Endothelial cell of umbilical vein (primary cell): ENCODE data around the gene CETN1. TPM values are rescaled to one million over a fixed set of nuclear protein-coding genes. Genes with fewer than 3 reads are reported as not detected.

Experiments used
- BruUV-seq: library from RNA; stranded (reverse); fragments of 400-500 nt; replicated peaks from 2 replicates; lab custom pipeline; 2021; lab: Mats Ljungman, UMichigan
- CTCF ChIA-PET: fragments of 300-600, 350-600 bp; sonication (Branson Sonifier 250); formaldehyde crosslinking; loops from one replicate; lab custom pipeline; 2021; ENCODE audit warnings: antibody characterized with exemption, inconsistent platforms; lab: Charles Lee
- POLR2A ChIA-PET: fragments of 300-600, 350-600 bp; sonication (Branson Sonifier 250); formaldehyde crosslinking; loops from one replicate; lab custom pipeline; 2021; ENCODE audit warnings: antibody characterized with exemption, inconsistent platforms; lab: Charles Lee
- DNase-seq: peaks from one replicate; pipeline ENCODE4 v3.0.0-alpha.2; 2011; ENCODE audit warnings: low read depth, low spot score
- FAIRE-seq: peaks from 2 replicates; lab custom pipeline; 2011; peaks lifted over from hg19 to GRCh38; lab: Jason Lieb, UNC
- H2AFZ ChIP-seq: 2 replicates; pipeline ENCODE4 v1.6.0; 2012; ENCODE audit warnings: low read depth, low read length, control low read depth, inconsistent platforms
- H3K27ac ChIP-seq: 2 replicates; pipeline ENCODE4 v1.5.1; 2011; ENCODE audit warnings: low read depth, mild to moderate bottlenecking, control low read depth, low read length, moderate library complexity; ENCODE audit not compliant: insufficient read depth
- H3K27me3 ChIP-seq, 2 experiments: 2 replicates each; pipeline versions ENCODE4 v1.6.0 to v1.6.1; 2011; ENCODE audit warnings: low read length in 2 of 2, mixed read lengths in 1 of 2; ENCODE audit not compliant: control insufficient read depth in 2 of 2, insufficient read depth in 2 of 2
- H3K36me3 ChIP-seq, 2 experiments: 2 replicates in 1 of 2; 3 replicates in 1 of 2; pipeline ENCODE4 v1.5.1; 2011; ENCODE audit warnings: low read length in 2 of 2, mild to moderate bottlenecking in 1 of 2, moderate library complexity in 1 of 2; ENCODE audit not compliant: control insufficient read depth in 2 of 2, insufficient read depth in 2 of 2; ENCODE audit errors: extremely low read depth in 1 of 2
- H3K4me1 ChIP-seq: 3 replicates; pipeline ENCODE4 v1.5.1; 2011; ENCODE audit warnings: mild to moderate bottlenecking, low read length; ENCODE audit not compliant: control insufficient read depth, insufficient read depth; ENCODE audit errors: extremely low read depth
- H3K4me2 ChIP-seq: 2 replicates; pipeline ENCODE4 v1.6.1; 2011; ENCODE audit warnings: low read length, control low read depth, mixed read lengths; ENCODE audit not compliant: insufficient read depth
- H3K4me3 ChIP-seq, 3 experiments: fragments of 200-600 bp in 1 of 3; sonication (generic), shearing (Covaris generic) in 1 of 3; replicated peaks in 1 of 3; 2 replicates each; pipeline ENCODE4 v1.5.1; 2011 to 2016; ENCODE audit warnings: control low read depth in 3 of 3, low read length in 3 of 3, mild to moderate bottlenecking in 2 of 3, inconsistent platforms in 1 of 3, low read depth in 1 of 3, moderate library complexity in 1 of 3; ENCODE audit not compliant: insufficient read depth in 1 of 3
- H3K79me2 ChIP-seq: 2 replicates; pipeline ENCODE4 v1.6.0; 2012; ENCODE audit warnings: low read length, inconsistent platforms; ENCODE audit not compliant: control insufficient read depth, insufficient read depth
- H3K9ac ChIP-seq: replicated peaks from 2 replicates; pipeline ENCODE3; 2011; ENCODE audit warnings: low read length, control low read depth; ENCODE audit not compliant: insufficient read depth; ENCODE audit errors: extremely low read depth
- H3K9me1 ChIP-seq: replicated peaks from 3 replicates; pipeline ENCODE4 v1.6.0; 2011; ENCODE audit warnings: mild to moderate bottlenecking, low read length; ENCODE audit not compliant: control insufficient read depth, insufficient read depth; ENCODE audit errors: extremely low read depth
- H3K9me3 ChIP-seq: replicated peaks from 2 replicates; pipeline ENCODE4 v1.5.1; 2012; ENCODE audit warnings: low read length, inconsistent platforms; ENCODE audit not compliant: control insufficient read depth, insufficient read depth
- H4K20me1 ChIP-seq: replicated peaks from 2 replicates; pipeline ENCODE3; 2011; ENCODE audit warnings: mild to moderate bottlenecking, low read length; ENCODE audit not compliant: control insufficient read depth, insufficient read depth; ENCODE audit errors: extremely low read depth
- EZH2 ChIP-seq: IDR thresholded peaks from 2 replicates; pipeline ENCODE4 v1.6.1; 2012; ENCODE audit warnings: borderline replicate concordance, low read depth, mild to moderate bottlenecking, moderate library complexity, low read length, inconsistent platforms; ENCODE audit not compliant: severe bottlenecking
- FOS ChIP-seq: IDR thresholded peaks from 2 replicates; pipeline ENCODE4 v1.6.1; 2011; ENCODE audit warnings: mild to moderate bottlenecking, low read length, moderate library complexity, borderline replicate concordance; ENCODE audit not compliant: insufficient read depth
- GATA2 ChIP-seq: IDR thresholded peaks from 2 replicates; pipeline ENCODE4 v1.7.0; 2011; ENCODE audit warnings: low read depth, mild to moderate bottlenecking, moderate library complexity, mixed read lengths, low read length; ENCODE audit not compliant: insufficient read length, insufficient read depth
- JUN ChIP-seq: IDR thresholded peaks from 2 replicates; pipeline ENCODE4 v1.6.1; 2011; ENCODE audit warnings: borderline replicate concordance, low read depth; ENCODE audit not compliant: insufficient read length, insufficient read depth
- MYC ChIP-seq: IDR thresholded peaks from one replicate; pipeline ENCODE4 v1.6.1; 2011; ENCODE audit warnings: mild to moderate bottlenecking, low read depth, low read length
- POLR2A ChIP-seq: IDR thresholded peaks from 2 replicates; pipeline ENCODE4 v1.6.1; 2012; ENCODE audit warnings: low read depth, mild to moderate bottlenecking, control low read depth, low read length
- POLR2AphosphoS5 ChIP-seq: IDR thresholded peaks from 2 replicates; pipeline ENCODE4 v1.6.1; 2012; ENCODE audit warnings: low read depth, mild to moderate bottlenecking, control low read depth, low read length, moderate library complexity; ENCODE audit not compliant: insufficient read depth
- dilution Hi-C: fragments of 300-500 bp; cut with MboI; formaldehyde crosslinking; loops from one replicate; pipeline ENCODE4 v1.15.0; 2019; ENCODE audit warnings: low sequenced_read_pairs; ENCODE audit not compliant: extremely low pct_ligation_motif_present
- intact Hi-C: fragments of 100-400 bp; cut with micrococcal nuclease; formaldehyde crosslinking; loops from one replicate; pipeline ENCODE4 v1.10.0; 2022
- polyA plus RNA-seq, 4 experiments: library from polyadenylated mRNA; depleted of rRNA in 3 of 4; stranded (reverse) in 3 of 4; unstranded in 1 of 4; fragments of >200 nt; gene quantifications; 2 replicates each; pipeline versions ENCODE4 v1.2.1 to v1.2.3, GENCODE V29; 2011 to 2012; ENCODE audit warnings: missing spikeins in 1 of 4
- total RNA-seq: library from RNA; stranded (reverse); gene quantifications from 2 replicates; pipeline ENCODE4 v1.2.3, GENCODE V29; 2021
- TF ChIP-seq, protein P1 (sequence below): IDR thresholded peaks from 2 replicates; pipeline ENCODE4 v1.6.1; 2011; ENCODE audit not compliant: insufficient read depth, insufficient read length
- TF ChIP-seq, protein P2 (sequence below), 2 donors: IDR thresholded peaks; 1 replicate in 1 of 2; 2 replicates in 1 of 2; pipeline ENCODE4 v1.5.1; 2011; ENCODE audit warnings: low read length in 2 of 2, mild to moderate bottlenecking in 2 of 2, moderate library complexity in 2 of 2, control low read depth in 1 of 2, inconsistent platforms in 1 of 2, low read depth in 1 of 2; ENCODE audit not compliant: insufficient read depth in 1 of 2; ENCODE audit errors: extremely low read depth in 1 of 2

Gene CETN1
- total and polyA plus RNA-seq, 2 donors (not counting 3 experiments of a cell fraction or from before 2014, with no cell fraction given) = not detected

DNA sequence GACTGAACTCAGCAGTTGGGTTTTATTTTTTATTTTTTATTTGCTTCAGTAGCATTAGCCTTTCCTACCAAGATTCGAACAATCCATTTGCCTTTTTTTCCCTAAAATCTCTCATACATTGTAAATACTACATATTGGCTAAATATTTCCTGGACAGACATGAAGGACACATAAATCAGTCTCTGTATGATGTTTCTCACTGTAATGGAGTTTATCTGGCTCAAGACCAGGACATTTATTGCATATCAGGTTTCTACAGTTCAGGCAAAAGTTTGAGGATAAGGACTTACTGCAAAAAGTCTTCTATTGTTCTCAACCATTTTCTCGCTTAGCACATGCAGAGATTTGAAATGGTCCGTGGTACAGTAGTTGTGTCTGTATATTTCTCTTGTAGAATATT is 19.9 kb downstream of the CETN1 start:
- ChIA-PET CTCF (no interaction called here), POLR2A (no interaction called here)
- Histone ChIP-seq H3K27ac (no peak overlapping the region), H3K27me3 (peaks cover 29 to 33% of the 10 kb centered on the region in 2 experiments), H3K4me2 (no peak overlapping the region), H3K79me2 (no peaks in the 10 kb centered on the region), H3K9me1 (no peaks in the 10 kb centered on the region), H2AFZ (no peak overlapping the region), H3K9me3 (no peaks in the 10 kb centered on the region), H4K20me1 (no peaks in the 10 kb centered on the region), H3K9ac (no peak overlapping the region), H3K4me3 (no peak overlapping the region), H3K4me1 (no peaks in the 10 kb centered on the region), H3K36me3 (no peaks in the 10 kb centered on the region)
- FAIRE-seq = no peak
- BruUV-seq = no TSS peak
- DNase-seq = peak; percentile 16
- TF ChIP-seq, protein P1, sequence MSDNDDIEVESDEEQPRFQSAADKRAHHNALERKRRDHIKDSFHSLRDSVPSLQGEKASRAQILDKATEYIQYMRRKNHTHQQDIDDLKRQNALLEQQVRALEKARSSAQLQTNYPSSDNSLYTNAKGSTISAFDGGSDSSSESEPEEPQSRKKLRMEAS = no peak
- TF ChIP-seq EZH2 (no peak), GATA2 (no peak), MYC (no peak), POLR2AphosphoS5 (no peak), FOS (no peak), POLR2A (no peak), JUN (no peak)
- TF ChIP-seq, protein P2, sequence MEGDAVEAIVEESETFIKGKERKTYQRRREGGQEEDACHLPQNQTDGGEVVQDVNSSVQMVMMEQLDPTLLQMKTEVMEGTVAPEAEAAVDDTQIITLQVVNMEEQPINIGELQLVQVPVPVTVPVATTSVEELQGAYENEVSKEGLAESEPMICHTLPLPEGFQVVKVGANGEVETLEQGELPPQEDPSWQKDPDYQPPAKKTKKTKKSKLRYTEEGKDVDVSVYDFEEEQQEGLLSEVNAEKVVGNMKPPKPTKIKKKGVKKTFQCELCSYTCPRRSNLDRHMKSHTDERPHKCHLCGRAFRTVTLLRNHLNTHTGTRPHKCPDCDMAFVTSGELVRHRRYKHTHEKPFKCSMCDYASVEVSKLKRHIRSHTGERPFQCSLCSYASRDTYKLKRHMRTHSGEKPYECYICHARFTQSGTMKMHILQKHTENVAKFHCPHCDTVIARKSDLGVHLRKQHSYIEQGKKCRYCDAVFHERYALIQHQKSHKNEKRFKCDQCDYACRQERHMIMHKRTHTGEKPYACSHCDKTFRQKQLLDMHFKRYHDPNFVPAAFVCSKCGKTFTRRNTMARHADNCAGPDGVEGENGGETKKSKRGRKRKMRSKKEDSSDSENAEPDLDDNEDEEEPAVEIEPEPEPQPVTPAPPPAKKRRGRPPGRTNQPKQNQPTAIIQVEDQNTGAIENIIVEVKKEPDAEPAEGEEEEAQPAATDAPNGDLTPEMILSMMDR (IDR thresholded peaks at IDR 0.05; ENCODE audit: extremely low read depth in 1 of 2, insufficient read depth in 1 of 2, low read depth in 1 of 2, low read length in 2 of 2) = no peak
- intact Hi-C loops (no loop called here), dilution Hi-C loops (no loop called here)
